ENCODE data around the gene TYROBP.
"Not testable (repeated sequence)": the region's sequence is repeated elsewhere in the genome, so short reads cannot be mapped to it uniquely, and the experiment has no call there.

Gene TYROBP

GRCh38 chr19:35908010-35908441, at the start of gene TYROBP:
TSS of gene TYROBP (minus strand) at chr19:35908295. CDS start at chr19:35908228, 67 bp downstream.
- DNase-seq (ENCODE audit: low read depth in 3 of 3, low spot score in 1 of 3) = no peak

GRCh38 chr19:35957411-35957810, 49.3 kb upstream of the TYROBP start:
- DNase-seq (ENCODE audit: low read depth in 3 of 3, low spot score in 1 of 3) = not testable (repeated sequence)

- DNase-seq (ENCODE audit: low read depth in 3 of 3, low spot score in 1 of 3) = no peak
These were observed 48.0 kb upstream of the TYROBP start for GRCh38 chr19:35955881-35956634.

- DNase-seq (ENCODE audit: low read depth in 3 of 3, low spot score in 1 of 3) = no peak
These were observed 41.0 kb upstream of the TYROBP start for GRCh38 chr19:35949131-35949530.

GRCh38 chr19:35946203-35946602, 38.1 kb upstream of the TYROBP start:
- no peak for DNase-seq (ENCODE audit: low read depth in 3 of 3, low spot score in 1 of 3)

- DNase-seq (ENCODE audit: low read depth in 3 of 3, low spot score in 1 of 3) = no peak
These were observed 37.2 kb upstream of the TYROBP start for GRCh38 chr19:35945121-35945790.

- no peak for DNase-seq (ENCODE audit: low read depth in 3 of 3, low spot score in 1 of 3)
These were observed 36.5 kb upstream of the TYROBP start for GRCh38 chr19:35944556-35944955.

- DNase-seq (ENCODE audit: low read depth in 3 of 3, low spot score in 1 of 3) = no peak
These were observed 35.5 kb upstream of the TYROBP start for GRCh38 chr19:35943321-35944301.

GRCh38 chr19:35942235-35942634, 34.1 kb upstream of the TYROBP start:
- no peak for DNase-seq (ENCODE audit: low read depth in 3 of 3, low spot score in 1 of 3)

- DNase-seq (ENCODE audit: low read depth in 3 of 3, low spot score in 1 of 3) = no peak
These were observed 32.7 kb upstream of the TYROBP start for GRCh38 chr19:35940839-35941238.

GRCh38 chr19:35940078-35940775, 32.1 kb upstream of the TYROBP start:
- DNase-seq (ENCODE audit: low read depth in 3 of 3, low spot score in 1 of 3) = no peak

- no peak for DNase-seq (ENCODE audit: low read depth in 3 of 3, low spot score in 1 of 3)
These were observed 31.4 kb upstream of the TYROBP start for GRCh38 chr19:35939307-35940077.

- DNase-seq (ENCODE audit: low read depth in 3 of 3, low spot score in 1 of 3) = no peak
These were observed 30.5 kb upstream of the TYROBP start for GRCh38 chr19:35938282-35939224.

- DNase-seq (ENCODE audit: low read depth in 3 of 3, low spot score in 1 of 3) = no peak
These were observed 29.5 kb upstream of the TYROBP start for GRCh38 chr19:35937345-35938281.

- DNase-seq (ENCODE audit: low read depth in 3 of 3, low spot score in 1 of 3) = no peak
These were observed 28.7 kb upstream of the TYROBP start for GRCh38 chr19:35936738-35937268.

GRCh38 chr19:35935911-35936737, 28.0 kb upstream of the TYROBP start, which contains the start of gene LRFN3:
TSS of gene LRFN3 (plus strand) at chr19:35936374. CDS start at chr19:35939426, 3,052 bp downstream.
- DNase-seq (ENCODE audit: low read depth in 3 of 3, low spot score in 1 of 3) = peak in 2 of 3 donors; percentile 30 to 49
